ENCODE data around the gene KLHL10. TPM values are rescaled to one million over a fixed set of nuclear protein-coding genes. Genes with fewer than 3 reads are reported as not detected.

Gene KLHL10
- total RNA-seq, 4 donors from 2014 or later, result 0.31 TPM; not detected in 3

GRCh38 chr17:41891135-41892020 is 53.8 kb downstream of the KLHL10 start:
- Histone ChIP-seq H3K4me3 (no peak overlapping the region), H3K36me3 (peaks cover 0 to 69% of the 10 kb centered on the region in 2 donors), H3K4me1 (no peaks in the 10 kb centered on the region), H3K27ac (no peak overlapping the region), H3K27me3 (no peaks in the 10 kb centered on the region), H3K9me3 (no peaks in the 10 kb centered on the region)
- DNase-seq (no peak), ATAC-seq (no peak)
- TF ChIP-seq POLR2A (IDR thresholded peaks at IDR 0.05), result no peak
- TF ChIP-seq, protein P1, sequence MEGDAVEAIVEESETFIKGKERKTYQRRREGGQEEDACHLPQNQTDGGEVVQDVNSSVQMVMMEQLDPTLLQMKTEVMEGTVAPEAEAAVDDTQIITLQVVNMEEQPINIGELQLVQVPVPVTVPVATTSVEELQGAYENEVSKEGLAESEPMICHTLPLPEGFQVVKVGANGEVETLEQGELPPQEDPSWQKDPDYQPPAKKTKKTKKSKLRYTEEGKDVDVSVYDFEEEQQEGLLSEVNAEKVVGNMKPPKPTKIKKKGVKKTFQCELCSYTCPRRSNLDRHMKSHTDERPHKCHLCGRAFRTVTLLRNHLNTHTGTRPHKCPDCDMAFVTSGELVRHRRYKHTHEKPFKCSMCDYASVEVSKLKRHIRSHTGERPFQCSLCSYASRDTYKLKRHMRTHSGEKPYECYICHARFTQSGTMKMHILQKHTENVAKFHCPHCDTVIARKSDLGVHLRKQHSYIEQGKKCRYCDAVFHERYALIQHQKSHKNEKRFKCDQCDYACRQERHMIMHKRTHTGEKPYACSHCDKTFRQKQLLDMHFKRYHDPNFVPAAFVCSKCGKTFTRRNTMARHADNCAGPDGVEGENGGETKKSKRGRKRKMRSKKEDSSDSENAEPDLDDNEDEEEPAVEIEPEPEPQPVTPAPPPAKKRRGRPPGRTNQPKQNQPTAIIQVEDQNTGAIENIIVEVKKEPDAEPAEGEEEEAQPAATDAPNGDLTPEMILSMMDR (IDR thresholded peaks at IDR 0.05 in 4 of 5, conservative IDR thresholded peaks at IDR 0.05 in 1 of 5), result no peak
- in situ Hi-C loops (cut with MboI; ENCODE audit: low sequenced_read_pairs in 4 of 4), result no loop called here
- intact Hi-C loops (cut with DNase I; ENCODE audit: low total_unique reads), result no loop called here

GRCh38 chr17:41892021-41892376 is 54.4 kb downstream of the KLHL10 start:
- Histone ChIP-seq H3K27ac (no peak overlapping the region), H3K4me1 (no peaks in the 10 kb centered on the region), H3K9me3 (no peaks in the 10 kb centered on the region), H3K36me3 (peaks cover 0 to 68% of the 10 kb centered on the region in 2 donors), H3K27me3 (no peaks in the 10 kb centered on the region), H3K4me3 (no peak overlapping the region)
- ATAC-seq, result no peak
- in situ Hi-C loops (cut with MboI; ENCODE audit: low sequenced_read_pairs in 4 of 4), result no loop called here
- TF ChIP-seq, protein P1 (IDR thresholded peaks at IDR 0.05 in 4 of 5, conservative IDR thresholded peaks at IDR 0.05 in 1 of 5), result no peak
- no peak for TF ChIP-seq POLR2A (IDR thresholded peaks at IDR 0.05)
- intact Hi-C loops (cut with DNase I; ENCODE audit: low total_unique reads), result no loop called here
- DNase-seq, result no peak

GRCh38 chr17:41893384-41893783 is 55.8 kb downstream of the KLHL10 start:
- Histone ChIP-seq H3K27ac (no peak overlapping the region), H3K4me3 (no peak overlapping the region), H3K4me1 (no peaks in the 10 kb centered on the region), H3K27me3 (no peaks in the 10 kb centered on the region), H3K36me3 (peaks cover 0 to 68% of the 10 kb centered on the region in 2 donors), H3K9me3 (no peaks in the 10 kb centered on the region)
- ATAC-seq (no peak), DNase-seq (no peak)
- intact Hi-C loops (cut with DNase I; ENCODE audit: low total_unique reads), result no loop called here
- in situ Hi-C loops (cut with MboI; ENCODE audit: low sequenced_read_pairs in 4 of 4), result no loop called here
- no peak for TF ChIP-seq POLR2A (IDR thresholded peaks at IDR 0.05)
- TF ChIP-seq, protein P1 (IDR thresholded peaks at IDR 0.05 in 4 of 5, conservative IDR thresholded peaks at IDR 0.05 in 1 of 5), result no peak

DNA sequence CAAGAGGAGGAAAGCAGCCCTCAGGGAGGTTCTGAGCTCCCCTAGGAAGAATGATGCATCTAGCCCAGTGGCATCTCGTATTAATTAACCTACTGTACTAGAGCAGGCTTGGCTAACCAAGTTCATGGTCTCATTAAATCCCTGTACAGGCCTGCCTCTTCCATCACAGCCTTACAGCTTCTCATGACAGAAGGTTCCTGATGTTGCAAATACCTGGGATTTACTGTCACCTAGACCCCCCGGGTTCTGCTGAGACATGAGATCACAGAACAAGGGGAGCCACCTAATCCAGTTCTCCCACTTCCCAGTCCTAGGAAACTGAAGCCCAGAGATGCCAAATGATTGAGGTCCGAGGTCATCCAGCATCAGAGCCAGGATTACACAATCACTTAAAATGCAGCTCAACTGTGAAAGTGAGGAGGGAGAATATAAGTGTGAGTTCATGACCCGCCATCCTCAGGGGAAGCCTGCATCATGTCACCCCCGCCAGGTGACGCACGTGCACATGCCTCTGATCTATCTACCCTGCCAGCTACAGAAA is 57.2 kb downstream of the KLHL10 start:
- TF ChIP-seq, protein P1 (IDR thresholded peaks at IDR 0.05 in 4 of 5, conservative IDR thresholded peaks at IDR 0.05 in 1 of 5), result no peak
- TF ChIP-seq POLR2A (IDR thresholded peaks at IDR 0.05), result no peak
- intact Hi-C loops (cut with DNase I; ENCODE audit: low total_unique reads), result no loop called here
- peak; percentile 52 to 57 for ATAC-seq
- H3K4me3 ChIP-seq, result no peak overlapping the region
- peak in 1 of 2 donors; percentile 42 for DNase-seq
- H3K36me3 ChIP-seq, result peaks cover 0 to 67% of the 10 kb centered on the region in 2 donors
- peak overlapping the region in 3 of 4 donors; percentile 4 to 41 (median 6) for H3K27ac ChIP-seq
- no peaks in the 10 kb centered on the region for H3K4me1 ChIP-seq
- in situ Hi-C loops (cut with MboI; ENCODE audit: low sequenced_read_pairs in 4 of 4), result no loop called here
- no peaks in the 10 kb centered on the region for H3K9me3 ChIP-seq
- H3K27me3 ChIP-seq, result no peaks in the 10 kb centered on the region
